ENCODE results near the gene SMARCA2. TPM values are rescaled to one million over a fixed set of nuclear protein-coding genes. Genes with fewer than 3 reads are reported as not detected.

Gene SMARCA2
- polyA plus RNA-seq, 2 of the 4 experiments (the other 2 are of a cell fraction) = 28.7 to 33.0 TPM

- no peak for DNase-seq (ENCODE audit: low read depth in 1 of 2, low spot score in 1 of 2)
- TF ChIP-seq HOXB5 (CRISPR knock-in tag; IDR thresholded peaks at IDR 0.05) = no peak
- no peak overlapping the region for H3K4me2 ChIP-seq
- POLR2A ChIA-PET = no interaction called here
- H3K27ac ChIP-seq = no peak overlapping the region
- no peaks in the 10 kb centered on the region for H3K9me3 ChIP-seq
- no peak for ATAC-seq
- no peak overlapping the region for H3K4me3 ChIP-seq
- CTCF ChIA-PET = no interaction called here
- 23% methylated on average over 5 of the region's 5 CpGs for WGBS (ENCODE audit: missing lambda C conversion rate)
- FAIRE-seq = no peak
- no peaks in the 10 kb centered on the region for H3K4me1 ChIP-seq
These were observed 36.2 kb upstream of the SMARCA2 start for GRCh38 chr9:1978941-1979340.

GRCh38 chr9:1979741-1980367, 35.3 kb upstream of the SMARCA2 start:
- no peak overlapping the region for H3K4me3 ChIP-seq
- POLR2A ChIA-PET = no interaction called here
- H3K9me3 ChIP-seq = no peaks in the 10 kb centered on the region
- no peak overlapping the region for H3K27ac ChIP-seq
- WGBS (ENCODE audit: missing lambda C conversion rate) = 69% methylated on average over 7 of the region's 7 CpGs
- CTCF ChIA-PET = no interaction called here
- FAIRE-seq (no peak), ATAC-seq (no peak), DNase-seq (ENCODE audit: low read depth in 1 of 2, low spot score in 1 of 2) (no peak)
- H3K4me1 ChIP-seq = no peaks in the 10 kb centered on the region
- no peak for TF ChIP-seq HOXB5 (CRISPR knock-in tag; IDR thresholded peaks at IDR 0.05)
- TF ChIP-seq RCOR1 (IDR thresholded peaks at IDR 0.05; ENCODE audit: low read depth, low read length) = no peak
- TF ChIP-seq POLR2A (IDR thresholded peaks at IDR 0.05; ENCODE audit: low read length) = no peak
- TF ChIP-seq TFCP2L1 (CRISPR knock-in tag; IDR thresholded peaks at IDR 0.05) = no peak
- TF ChIP-seq KDM5A (IDR thresholded peaks at IDR 0.05) = no peak
- TF ChIP-seq E2F6 (IDR thresholded peaks at IDR 0.05; ENCODE audit: borderline replicate concordance, low read depth) = no peak
- H3K4me2 ChIP-seq = no peak overlapping the region

- DNase-seq (ENCODE audit: low read depth in 1 of 2, low spot score in 1 of 2) (no peak), FAIRE-seq (no peak), ATAC-seq (no peak)
- H3K9me3 ChIP-seq = no peaks in the 10 kb centered on the region
- TF ChIP-seq RARB (CRISPR knock-in tag; IDR thresholded peaks at IDR 0.05) (no peak), HOXB13 (CRISPR knock-in tag; IDR thresholded peaks at IDR 0.05; ENCODE audit: low read depth) (no peak), ESRRA (IDR thresholded peaks at IDR 0.05; ENCODE audit: borderline replicate concordance, low read length) (no peak), POLR2AphosphoS2 (conservative IDR thresholded peaks at IDR 0.05; ENCODE audit: low read length) (no peak), KDM1A (IDR thresholded peaks at IDR 0.05; ENCODE audit: low read depth) (no peak), SMC3 (IDR thresholded peaks at IDR 0.05) (no peak), TFCP2L1 (CRISPR knock-in tag; IDR thresholded peaks at IDR 0.05) (no peak), HOXB5 (CRISPR knock-in tag; IDR thresholded peaks at IDR 0.05) (no peak), NPAS2 (CRISPR knock-in tag; IDR thresholded peaks at IDR 0.05; ENCODE audit: borderline replicate concordance) (no peak), BCL3 (IDR thresholded peaks at IDR 0.05) (no peak), NFE2L2 (conservative IDR thresholded peaks at IDR 0.05; ENCODE audit: low read length) (no peak), HES2 (IDR thresholded peaks at IDR 0.05) (no peak), ZFP36 (IDR thresholded peaks at IDR 0.05; ENCODE audit: borderline replicate concordance, partially characterized antibody) (no peak), CBX8 (IDR thresholded peaks at IDR 0.05) (no peak), GATA3 (IDR thresholded peaks at IDR 0.05; ENCODE audit: borderline replicate concordance) (no peak), ZNF302 (CRISPR knock-in tag; IDR thresholded peaks at IDR 0.05) (no peak), ELK1 (IDR thresholded peaks at IDR 0.05; ENCODE audit: low read depth, low read length) (no peak)
- H3K4me2 ChIP-seq = no peak overlapping the region
- 22% methylated on average over 1 of the region's 1 CpG for WGBS (ENCODE audit: missing lambda C conversion rate)
- CTCF ChIA-PET = no interaction called here
- POLR2A ChIA-PET = no interaction called here
- H3K27ac ChIP-seq = no peak overlapping the region
- H3K4me3 ChIP-seq = no peak overlapping the region
- no peaks in the 10 kb centered on the region for H3K4me1 ChIP-seq
These were observed 34.8 kb upstream of the SMARCA2 start for GRCh38 chr9:1980387-1980786.

All from A549 (cell line).